MM.1S (cell line): Measurements from ENCODE around the gene PLEK.

ENCODE experiments used
- EZH2 ChIP-seq: fragments of 300-600 bp; sonication (generic); optimal IDR thresholded peaks from 2 replicates; pipeline ENCODE3; 2017; ENCODE audit warnings: low read depth, mild to moderate bottlenecking, antibody characterized with exemption, low read length, mixed read lengths
- EZH2phosphoT487 ChIP-seq: fragments of 300-600 bp; sonication (generic); IDR thresholded peaks from 2 replicates; pipeline ENCODE4 v1.6.1; 2018; ENCODE audit warnings: antibody characterized with exemption, low read length
- TF ChIP-seq, protein P1 (sequence below): fragments of 300-600 bp; sonication (generic); IDR thresholded peaks from 2 replicates; pipeline ENCODE4 v1.5.1; 2016; ENCODE audit warnings: antibody characterized with exemption, low read length, mixed read lengths

DNA sequence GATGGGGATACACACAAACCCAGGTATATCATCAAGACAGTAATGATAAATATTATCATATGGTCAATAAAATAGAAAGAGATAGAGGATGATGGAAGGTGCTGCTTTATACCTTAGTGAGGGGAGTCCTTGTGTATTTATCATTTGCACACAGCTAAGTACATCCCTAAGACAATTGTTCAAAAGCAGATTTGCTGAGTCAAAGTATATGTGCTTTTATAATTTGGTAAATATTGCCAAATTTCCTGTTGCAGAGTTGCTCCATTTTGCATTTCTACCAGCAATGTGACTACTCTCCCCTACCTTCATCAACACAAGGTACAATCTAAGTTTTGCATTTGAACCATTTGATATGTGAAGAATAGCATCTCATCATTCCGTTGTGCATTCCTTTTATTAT is 22.6 kb upstream of the PLEK start:
- TF ChIP-seq, protein P1, sequence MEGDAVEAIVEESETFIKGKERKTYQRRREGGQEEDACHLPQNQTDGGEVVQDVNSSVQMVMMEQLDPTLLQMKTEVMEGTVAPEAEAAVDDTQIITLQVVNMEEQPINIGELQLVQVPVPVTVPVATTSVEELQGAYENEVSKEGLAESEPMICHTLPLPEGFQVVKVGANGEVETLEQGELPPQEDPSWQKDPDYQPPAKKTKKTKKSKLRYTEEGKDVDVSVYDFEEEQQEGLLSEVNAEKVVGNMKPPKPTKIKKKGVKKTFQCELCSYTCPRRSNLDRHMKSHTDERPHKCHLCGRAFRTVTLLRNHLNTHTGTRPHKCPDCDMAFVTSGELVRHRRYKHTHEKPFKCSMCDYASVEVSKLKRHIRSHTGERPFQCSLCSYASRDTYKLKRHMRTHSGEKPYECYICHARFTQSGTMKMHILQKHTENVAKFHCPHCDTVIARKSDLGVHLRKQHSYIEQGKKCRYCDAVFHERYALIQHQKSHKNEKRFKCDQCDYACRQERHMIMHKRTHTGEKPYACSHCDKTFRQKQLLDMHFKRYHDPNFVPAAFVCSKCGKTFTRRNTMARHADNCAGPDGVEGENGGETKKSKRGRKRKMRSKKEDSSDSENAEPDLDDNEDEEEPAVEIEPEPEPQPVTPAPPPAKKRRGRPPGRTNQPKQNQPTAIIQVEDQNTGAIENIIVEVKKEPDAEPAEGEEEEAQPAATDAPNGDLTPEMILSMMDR = no peak
- TF ChIP-seq EZH2 (no peak), EZH2phosphoT487 (no peak)
